Measurements from ENCODE around the gene PHIP. TPM values are rescaled to one million over a fixed set of nuclear protein-coding genes. Genes with fewer than 3 reads are reported as not detected.
"Not testable (repeated sequence)": the region's sequence is repeated elsewhere in the genome, so short reads cannot be mapped to it uniquely, and the experiment has no call there.

The PHIP gene
- total RNA-seq, 1 donor from 2014 or later = 13.0 TPM

DNA sequence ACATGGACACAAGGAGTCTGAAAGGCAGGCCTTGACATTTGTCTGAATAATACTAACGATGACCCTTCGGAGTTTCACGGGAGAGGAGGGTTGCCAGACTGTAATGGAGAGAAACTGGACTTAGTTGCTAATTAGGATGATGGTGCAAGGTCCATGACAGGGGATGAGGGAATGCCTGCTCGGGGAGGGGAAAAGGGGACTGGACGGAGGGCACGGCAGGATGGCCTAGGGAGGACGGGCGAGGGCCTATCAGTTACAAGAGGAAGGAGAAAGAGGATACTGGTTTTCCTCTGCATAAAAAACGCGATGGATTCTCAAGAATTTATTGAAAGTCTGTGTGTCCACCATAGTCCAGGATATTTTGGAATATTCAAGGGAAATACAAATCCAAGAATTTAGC lies 168.0 kb downstream of the PHIP start:
- no peak for DNase-seq
- no peaks in the 10 kb centered on the region for H3K36me3 ChIP-seq
- peaks cover 21% of the 10 kb centered on the region for H3K4me1 ChIP-seq
- TF ChIP-seq, protein P1, sequence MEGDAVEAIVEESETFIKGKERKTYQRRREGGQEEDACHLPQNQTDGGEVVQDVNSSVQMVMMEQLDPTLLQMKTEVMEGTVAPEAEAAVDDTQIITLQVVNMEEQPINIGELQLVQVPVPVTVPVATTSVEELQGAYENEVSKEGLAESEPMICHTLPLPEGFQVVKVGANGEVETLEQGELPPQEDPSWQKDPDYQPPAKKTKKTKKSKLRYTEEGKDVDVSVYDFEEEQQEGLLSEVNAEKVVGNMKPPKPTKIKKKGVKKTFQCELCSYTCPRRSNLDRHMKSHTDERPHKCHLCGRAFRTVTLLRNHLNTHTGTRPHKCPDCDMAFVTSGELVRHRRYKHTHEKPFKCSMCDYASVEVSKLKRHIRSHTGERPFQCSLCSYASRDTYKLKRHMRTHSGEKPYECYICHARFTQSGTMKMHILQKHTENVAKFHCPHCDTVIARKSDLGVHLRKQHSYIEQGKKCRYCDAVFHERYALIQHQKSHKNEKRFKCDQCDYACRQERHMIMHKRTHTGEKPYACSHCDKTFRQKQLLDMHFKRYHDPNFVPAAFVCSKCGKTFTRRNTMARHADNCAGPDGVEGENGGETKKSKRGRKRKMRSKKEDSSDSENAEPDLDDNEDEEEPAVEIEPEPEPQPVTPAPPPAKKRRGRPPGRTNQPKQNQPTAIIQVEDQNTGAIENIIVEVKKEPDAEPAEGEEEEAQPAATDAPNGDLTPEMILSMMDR (IDR thresholded peaks at IDR 0.05; ENCODE audit: borderline replicate concordance) = no peak
- no peaks in the 10 kb centered on the region for H3K9me3 ChIP-seq (replicated peaks)
- no peaks in the 10 kb centered on the region for H3K27me3 ChIP-seq (ENCODE audit: low read depth)
- intact Hi-C loops (cut with micrococcal nuclease) = no loop called here
- H3K27ac ChIP-seq (replicated peaks) = peak overlapping the region; percentile 25
- H3K4me3 ChIP-seq = peak overlapping the region; percentile 66

DNA sequence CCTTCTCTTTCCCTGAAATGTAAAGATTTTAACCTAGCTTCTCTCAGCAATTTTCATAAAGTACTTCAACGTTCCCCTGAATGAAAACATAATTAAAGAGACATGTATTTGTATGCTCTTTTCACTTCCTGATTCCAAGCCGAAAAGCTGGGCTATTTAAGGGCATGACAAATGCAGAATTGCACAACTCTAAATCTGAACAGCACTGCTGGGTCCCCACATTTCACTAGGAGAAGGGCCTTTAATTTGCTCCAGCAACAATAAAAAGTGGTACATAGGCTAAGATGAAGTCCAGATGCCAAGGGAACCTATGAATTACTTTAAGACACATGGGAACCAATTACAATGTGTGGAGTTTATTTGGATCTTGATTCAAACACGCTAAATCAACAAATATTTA lies 168.7 kb downstream of the PHIP start:
- Histone ChIP-seq H3K27me3 (ENCODE audit: low read depth) (no peaks in the 10 kb centered on the region), H3K4me1 (peaks cover 21% of the 10 kb centered on the region), H3K4me3 (no peak overlapping the region), H3K36me3 (no peaks in the 10 kb centered on the region), H3K9me3 (replicated peaks) (no peaks in the 10 kb centered on the region), H3K27ac (replicated peaks) (peak overlapping the region; percentile 2)
- no peak for DNase-seq
- intact Hi-C loops (cut with micrococcal nuclease) = no loop called here
- TF ChIP-seq, protein P1 (IDR thresholded peaks at IDR 0.05; ENCODE audit: borderline replicate concordance) = no peak

DNA sequence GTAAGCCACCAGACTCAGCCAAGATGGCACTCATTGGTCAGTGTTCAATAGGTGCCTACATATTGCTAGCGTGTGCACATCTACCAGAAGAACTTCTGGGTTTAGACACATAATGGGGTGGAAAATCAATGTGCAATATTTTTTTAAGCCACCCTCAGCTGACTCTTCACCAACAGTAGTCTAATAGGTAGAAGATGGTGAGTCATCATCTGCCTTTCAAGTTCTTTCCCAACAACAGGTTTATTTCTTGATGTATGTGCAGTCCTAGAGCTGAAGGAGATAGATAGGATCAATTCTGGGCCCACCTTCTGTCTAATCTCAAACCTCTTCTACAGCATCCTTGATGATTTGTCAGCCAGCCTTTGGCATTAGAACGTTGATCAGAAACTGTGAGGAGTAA lies 169.4 kb downstream of the PHIP start:
- no peak for DNase-seq
- intact Hi-C loops (cut with micrococcal nuclease) = no loop called here
- Histone ChIP-seq H3K4me1 (peaks cover 21% of the 10 kb centered on the region), H3K4me3 (no peak overlapping the region), H3K27me3 (ENCODE audit: low read depth) (no peaks in the 10 kb centered on the region), H3K36me3 (no peaks in the 10 kb centered on the region), H3K27ac (replicated peaks) (no peak overlapping the region), H3K9me3 (replicated peaks) (no peaks in the 10 kb centered on the region)
- TF ChIP-seq, protein P1 (IDR thresholded peaks at IDR 0.05; ENCODE audit: borderline replicate concordance) = no peak

DNA sequence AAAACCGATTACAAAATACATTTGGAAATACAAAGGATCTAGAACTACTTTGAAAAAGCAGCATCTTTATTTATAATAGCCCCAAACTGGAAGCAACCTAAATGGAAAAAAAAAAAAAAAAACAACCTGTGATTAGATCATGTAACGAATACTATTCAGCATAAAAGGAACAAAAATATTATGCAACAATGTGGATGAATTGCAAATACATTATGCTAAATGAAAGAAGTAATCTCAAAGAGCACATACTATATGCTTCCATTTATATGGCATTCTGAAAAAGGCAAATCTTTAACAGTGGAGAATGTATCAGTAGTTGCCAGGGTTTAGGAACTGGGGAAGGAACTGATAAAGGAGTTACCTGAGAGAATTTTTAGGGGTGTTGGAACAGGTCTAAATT lies 181.8 kb downstream of the PHIP start:
- intact Hi-C loops (cut with micrococcal nuclease) = no loop called here
- Histone ChIP-seq H3K27me3 (ENCODE audit: low read depth) (no peaks in the 10 kb centered on the region), H3K4me1 (no peaks in the 10 kb centered on the region), H3K36me3 (peaks cover 4% of the 10 kb centered on the region), H3K4me3 (no peak overlapping the region), H3K9me3 (replicated peaks) (no peaks in the 10 kb centered on the region), H3K27ac (replicated peaks) (no peak overlapping the region)
- TF ChIP-seq, protein P1 (IDR thresholded peaks at IDR 0.05; ENCODE audit: borderline replicate concordance) = no peak
- DNase-seq = no peak

DNA sequence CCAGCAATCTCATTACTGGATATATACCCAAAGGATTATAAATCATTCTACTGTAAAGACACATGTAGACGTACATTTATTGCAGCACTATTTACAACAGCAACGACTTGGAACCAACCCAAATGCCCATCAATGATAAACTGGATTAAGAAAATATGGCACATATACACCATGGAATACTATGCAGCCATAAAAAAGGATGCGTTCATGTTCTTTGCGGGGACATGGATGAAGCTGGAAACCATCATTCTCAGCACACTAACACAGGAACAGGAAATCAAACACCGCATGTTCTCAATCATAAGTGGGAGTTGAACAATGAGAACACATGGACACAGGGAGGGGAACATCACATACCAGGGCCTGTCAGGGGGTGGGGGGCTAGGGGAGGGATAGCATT lies 188.2 kb downstream of the PHIP start:
- DNase-seq; H3K27me3 ChIP-seq (ENCODE audit: low read depth); H3K9me3 ChIP-seq (replicated peaks); H3K27ac ChIP-seq (replicated peaks); H3K36me3 ChIP-seq; H3K4me3 ChIP-seq; intact Hi-C loops (cut with micrococcal nuclease): not testable (repeated sequence)
- peaks cover 10% of the 10 kb centered on the region for H3K4me1 ChIP-seq

Other genes with a start within 250 kb of the PHIP start
- gene IRAK1BP1, start 210.7 kb downstream of the PHIP start, total RNA-seq = 4.7 TPM
- gene HMGN3, start 156.4 kb upstream of the PHIP start, total RNA-seq = 168 TPM

Measured in left ventricle myocardium inferior (tissue), 1 donor.